Measurements from ENCODE around the gene LRCH1.

DNA sequence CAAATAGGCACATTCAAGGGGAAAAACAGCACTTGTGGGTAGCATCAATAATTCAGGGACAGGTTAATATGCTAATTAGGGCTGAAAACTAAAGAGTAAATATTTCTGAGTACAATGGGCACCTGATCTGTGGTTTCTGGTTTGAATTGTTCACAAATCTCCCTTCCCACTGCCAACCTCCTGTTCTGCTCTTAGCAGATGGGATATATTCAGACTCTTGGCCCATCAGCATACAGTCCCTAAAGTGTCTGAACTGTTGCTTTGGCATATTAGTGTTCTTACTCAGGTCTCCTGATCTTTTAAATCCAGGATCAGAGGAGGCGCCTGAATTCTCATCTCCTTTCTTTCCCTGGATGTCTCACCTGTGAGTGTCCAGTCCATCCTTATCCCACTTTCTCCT is 8.2 kb upstream of the LRCH1 start:
- no peak for TF ChIP-seq CTCF (conservative IDR thresholded peaks at IDR 0.05 in 1 of 2, IDR thresholded peaks at IDR 0.05 in 1 of 2; ENCODE audit: low read depth in 1 of 2, low read length in 2 of 2)
- no peak for TF ChIP-seq EZH2 (IDR thresholded peaks at IDR 0.05; ENCODE audit: low read length, missing control alignments)

Data from fibroblast of lung (primary cell).